GM12878 (cell line): ENCODE measurements around the gene CCNYL1. TPM values are rescaled to one million over a fixed set of nuclear protein-coding genes. Genes with fewer than 3 reads are reported as not detected.
A peak's percentile ranks its signal among the peaks of the same experiment; 100 is the strongest.

Source experiments
- CBX3 ChIP-seq: fragments of 200-600 bp; sonication (generic); IDR thresholded peaks from 2 replicates; pipeline ENCODE4 v1.6.1; 2016; ENCODE audit warnings: low read depth, borderline replicate concordance
- CBX5 ChIP-seq: sonication (generic); IDR thresholded peaks from 2 replicates; pipeline ENCODE4 v1.6.1; 2016; ENCODE audit warnings: low read depth, moderate library complexity, mild to moderate bottlenecking, inconsistent platforms
- CEBPB ChIP-seq, 2 experiments: fragments of 150-350 bp in 1 of 2; IDR thresholded peaks; 2 replicates each; pipeline ENCODE4 v1.6.1; 2012 to 2014; ENCODE audit warnings: low read depth in 2 of 2, low read length in 2 of 2, borderline replicate concordance in 1 of 2, inconsistent platforms in 1 of 2
- CHD1 ChIP-seq: IDR thresholded peaks from 2 replicates; pipeline ENCODE4 v1.6.1; 2012; ENCODE audit warnings: low read depth, low read length, improper control_type of control experiment
- EP300 ChIP-seq, 2 experiments: fragments of 150-350 bp in 1 of 2; IDR thresholded peaks; 2 replicates each; pipeline ENCODE4 v1.6.1; 2011 to 2012; ENCODE audit warnings: low read depth in 2 of 2, low read length in 2 of 2, borderline replicate concordance in 1 of 2, improper control_type of control experiment in 1 of 2, inconsistent platforms in 1 of 2; ENCODE audit not compliant: control insufficient read depth in 1 of 2
- GABPA ChIP-seq: IDR thresholded peaks from 2 replicates; pipeline ENCODE4 v1.6.1; 2014; ENCODE audit warnings: antibody characterized with exemption, low read depth, mild to moderate bottlenecking, inconsistent platforms
- NR2C1 ChIP-seq: fragments of 450-650 bp; IDR thresholded peaks from 2 replicates; pipeline ENCODE4 v1.6.1; 2017; ENCODE audit warnings: antibody characterized with exemption, mild to moderate bottlenecking, moderate library complexity
- NR2C2 ChIP-seq: IDR thresholded peaks from 2 replicates; pipeline ENCODE4 v1.6.1; 2011; ENCODE audit warnings: borderline replicate concordance, low read depth; ENCODE audit not compliant: control insufficient read depth, insufficient read length
- SMAD5 ChIP-seq: IDR thresholded peaks from 2 replicates; pipeline ENCODE4 v1.6.1; 2016; ENCODE audit warnings: antibody characterized with exemption, low read depth
- WRNIP1 ChIP-seq: IDR thresholded peaks from 2 replicates; pipeline ENCODE4 v1.6.1; 2011; ENCODE audit warnings: low read depth, low read length, improper control_type of control experiment, borderline replicate concordance
- polyA plus RNA-seq, 11 experiments: library from polyadenylated mRNA; depleted of rRNA in 4 of 11; unstranded in 6 of 11; stranded (reverse) in 5 of 11; fragments of >200 nt; fragmentation: Nextera tagmentation in 4 of 11; fragmentation: Illumina TruSeq in 1 of 11; extraction: Ambion mirVana in 4 of 11; extraction: Trizol in 1 of 11; gene quantifications; 1 replicate in 1 of 11; 2 replicates in 10 of 11; pipeline versions ENCODE4 v1.2.1 to v1.2.3, GENCODE V29; 2011 to 2016; ENCODE audit warnings: inconsistent platforms in 2 of 11, missing spikeins in 2 of 11, low read depth in 1 of 11
- total RNA-seq, 4 experiments: library from RNA; depleted of rRNA in 3 of 4; stranded (reverse); fragments of >200 nt in 3 of 4; fragmentation: Illumina TruSeq in 1 of 4; extraction: Trizol in 1 of 4; gene quantifications; 2 replicates each; pipeline versions ENCODE4 v1.2.1 to v1.2.3, GENCODE V29; 2013 to 2021
- TF ChIP-seq, protein P1 (sequence below): fragments of 450-650 bp; IDR thresholded peaks from 2 replicates; pipeline ENCODE4 v1.6.1; 2017; ENCODE audit warnings: mild to moderate bottlenecking, moderate library complexity
- TF ChIP-seq, protein P2 (sequence below): fragments of 450-650 bp; formaldehyde crosslinking; IDR thresholded peaks from 2 replicates; pipeline ENCODE4 v1.5.0; 2022; ENCODE audit warnings: mild to moderate bottlenecking, missing genetic modification characterization
- TF ChIP-seq, protein P3 (sequence below): fragments of 450-650 bp; IDR thresholded peaks from 2 replicates; pipeline ENCODE4 v1.6.1; 2016; ENCODE audit warnings: mild to moderate bottlenecking
- TF ChIP-seq, protein P4 (sequence below): IDR thresholded peaks from 2 replicates; pipeline ENCODE4 v1.6.1; 2011; ENCODE audit warnings: low read depth, mild to moderate bottlenecking, low read length, moderate library complexity, borderline replicate concordance; ENCODE audit errors: extremely low read depth

The CCNYL1 gene
- total and polyA plus RNA-seq, 10 of the 15 experiments (the other 5 are each of a cell fraction or from before 2014, with no cell fraction given), result 1.8 to 12.3 (median 5.9) TPM

DNA sequence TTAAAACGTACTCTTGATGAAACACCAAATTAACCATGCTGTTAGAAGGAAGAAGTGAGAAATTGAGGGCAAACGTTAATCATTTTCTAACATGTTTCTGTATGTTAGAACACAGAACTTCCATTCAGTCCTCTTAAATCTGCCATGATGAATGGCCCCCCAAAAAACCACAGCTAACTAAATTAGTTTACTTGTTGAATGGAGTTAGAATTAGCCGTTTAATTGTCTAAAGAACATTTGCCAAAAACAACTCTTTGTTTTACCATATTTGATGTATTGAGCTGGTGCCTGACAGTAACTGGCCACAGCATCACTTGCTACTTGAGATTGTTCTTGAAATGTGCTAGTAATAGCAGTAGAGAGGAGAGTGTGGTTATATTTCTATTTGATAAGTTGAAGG is 12.7 kb downstream of the CCNYL1 start (continued):
- TF ChIP-seq NR2C2 (no peak), WRNIP1 (no peak), CBX5 (no peak), NR2C1 (no peak), CHD1 (no peak), CBX3 (no peak), SMAD5 (no peak), CEBPB (IDR thresholded peaks at IDR 0.05; ENCODE audit: borderline replicate concordance in 1 of 2, low read depth in 2 of 2, low read length in 2 of 2) (no peak), GABPA (no peak), EP300 (IDR thresholded peaks at IDR 0.05; ENCODE audit: borderline replicate concordance in 1 of 2, control insufficient read depth in 1 of 2, low read depth in 2 of 2, low read length in 2 of 2) (peak; percentile 19 to 80; a peak in 2 of 4 replicates)
- TF ChIP-seq, protein P1, sequence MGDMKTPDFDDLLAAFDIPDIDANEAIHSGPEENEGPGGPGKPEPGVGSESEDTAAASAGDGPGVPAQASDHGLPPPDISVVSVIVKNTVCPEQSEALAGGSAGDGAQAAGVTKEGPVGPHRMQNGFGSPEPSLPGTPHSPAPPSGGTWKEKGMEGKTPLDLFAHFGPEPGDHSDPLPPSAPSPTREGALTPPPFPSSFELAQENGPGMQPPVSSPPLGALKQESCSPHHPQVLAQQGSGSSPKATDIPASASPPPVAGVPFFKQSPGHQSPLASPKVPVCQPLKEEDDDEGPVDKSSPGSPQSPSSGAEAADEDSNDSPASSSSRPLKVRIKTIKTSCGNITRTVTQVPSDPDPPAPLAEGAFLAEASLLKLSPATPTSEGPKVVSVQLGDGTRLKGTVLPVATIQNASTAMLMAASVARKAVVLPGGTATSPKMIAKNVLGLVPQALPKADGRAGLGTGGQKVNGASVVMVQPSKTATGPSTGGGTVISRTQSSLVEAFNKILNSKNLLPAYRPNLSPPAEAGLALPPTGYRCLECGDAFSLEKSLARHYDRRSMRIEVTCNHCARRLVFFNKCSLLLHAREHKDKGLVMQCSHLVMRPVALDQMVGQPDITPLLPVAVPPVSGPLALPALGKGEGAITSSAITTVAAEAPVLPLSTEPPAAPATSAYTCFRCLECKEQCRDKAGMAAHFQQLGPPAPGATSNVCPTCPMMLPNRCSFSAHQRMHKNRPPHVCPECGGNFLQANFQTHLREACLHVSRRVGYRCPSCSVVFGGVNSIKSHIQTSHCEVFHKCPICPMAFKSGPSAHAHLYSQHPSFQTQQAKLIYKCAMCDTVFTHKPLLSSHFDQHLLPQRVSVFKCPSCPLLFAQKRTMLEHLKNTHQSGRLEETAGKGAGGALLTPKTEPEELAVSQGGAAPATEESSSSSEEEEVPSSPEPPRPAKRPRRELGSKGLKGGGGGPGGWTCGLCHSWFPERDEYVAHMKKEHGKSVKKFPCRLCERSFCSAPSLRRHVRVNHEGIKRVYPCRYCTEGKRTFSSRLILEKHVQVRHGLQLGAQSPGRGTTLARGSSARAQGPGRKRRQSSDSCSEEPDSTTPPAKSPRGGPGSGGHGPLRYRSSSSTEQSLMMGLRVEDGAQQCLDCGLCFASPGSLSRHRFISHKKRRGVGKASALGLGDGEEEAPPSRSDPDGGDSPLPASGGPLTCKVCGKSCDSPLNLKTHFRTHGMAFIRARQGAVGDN, result peak; percentile 70
- TF ChIP-seq, protein P2, sequence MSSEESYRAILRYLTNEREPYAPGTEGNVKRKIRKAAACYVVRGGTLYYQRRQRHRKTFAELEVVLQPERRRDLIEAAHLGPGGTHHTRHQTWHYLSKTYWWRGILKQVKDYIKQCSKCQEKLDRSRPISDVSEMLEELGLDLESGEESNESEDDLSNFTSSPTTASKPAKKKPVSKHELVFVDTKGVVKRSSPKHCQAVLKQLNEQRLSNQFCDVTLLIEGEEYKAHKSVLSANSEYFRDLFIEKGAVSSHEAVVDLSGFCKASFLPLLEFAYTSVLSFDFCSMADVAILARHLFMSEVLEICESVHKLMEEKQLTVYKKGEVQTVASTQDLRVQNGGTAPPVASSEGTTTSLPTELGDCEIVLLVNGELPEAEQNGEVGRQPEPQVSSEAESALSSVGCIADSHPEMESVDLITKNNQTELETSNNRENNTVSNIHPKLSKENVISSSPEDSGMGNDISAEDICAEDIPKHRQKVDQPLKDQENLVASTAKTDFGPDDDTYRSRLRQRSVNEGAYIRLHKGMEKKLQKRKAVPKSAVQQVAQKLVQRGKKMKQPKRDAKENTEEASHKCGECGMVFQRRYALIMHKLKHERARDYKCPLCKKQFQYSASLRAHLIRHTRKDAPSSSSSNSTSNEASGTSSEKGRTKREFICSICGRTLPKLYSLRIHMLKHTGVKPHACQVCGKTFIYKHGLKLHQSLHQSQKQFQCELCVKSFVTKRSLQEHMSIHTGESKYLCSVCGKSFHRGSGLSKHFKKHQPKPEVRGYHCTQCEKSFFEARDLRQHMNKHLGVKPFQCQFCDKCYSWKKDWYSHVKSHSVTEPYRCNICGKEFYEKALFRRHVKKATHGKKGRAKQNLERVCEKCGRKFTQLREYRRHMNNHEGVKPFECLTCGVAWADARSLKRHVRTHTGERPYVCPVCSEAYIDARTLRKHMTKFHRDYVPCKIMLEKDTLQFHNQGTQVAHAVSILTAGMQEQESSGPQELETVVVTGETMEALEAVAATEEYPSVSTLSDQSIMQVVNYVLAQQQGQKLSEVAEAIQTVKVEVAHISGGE (CRISPR knock-in tag), result no peak
- TF ChIP-seq, protein P3, sequence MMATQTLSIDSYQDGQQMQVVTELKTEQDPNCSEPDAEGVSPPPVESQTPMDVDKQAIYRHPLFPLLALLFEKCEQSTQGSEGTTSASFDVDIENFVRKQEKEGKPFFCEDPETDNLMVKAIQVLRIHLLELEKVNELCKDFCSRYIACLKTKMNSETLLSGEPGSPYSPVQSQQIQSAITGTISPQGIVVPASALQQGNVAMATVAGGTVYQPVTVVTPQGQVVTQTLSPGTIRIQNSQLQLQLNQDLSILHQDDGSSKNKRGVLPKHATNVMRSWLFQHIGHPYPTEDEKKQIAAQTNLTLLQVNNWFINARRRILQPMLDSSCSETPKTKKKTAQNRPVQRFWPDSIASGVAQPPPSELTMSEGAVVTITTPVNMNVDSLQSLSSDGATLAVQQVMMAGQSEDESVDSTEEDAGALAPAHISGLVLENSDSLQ, result peak; percentile 69
- TF ChIP-seq, protein P4, sequence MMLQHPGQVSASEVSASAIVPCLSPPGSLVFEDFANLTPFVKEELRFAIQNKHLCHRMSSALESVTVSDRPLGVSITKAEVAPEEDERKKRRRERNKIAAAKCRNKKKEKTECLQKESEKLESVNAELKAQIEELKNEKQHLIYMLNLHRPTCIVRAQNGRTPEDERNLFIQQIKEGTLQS, result no peak
- TF ChIP-seq, all 136 proteins: peak for 22
